BE2C (cell line): ENCODE measurements around the gene UBR3. TPM values are rescaled to one million over a fixed set of nuclear protein-coding genes. Genes with fewer than 3 reads are reported as not detected.

ENCODE experiments used
- DNase-seq: peaks from one replicate; pipeline ENCODE4 v3.0.0-alpha.2; 2020
- H3K27me3 ChIP-seq: fragments of 250-450 bp; sonication (Bioruptor Pico); 2 replicates; pipeline ENCODE4 v1.5.1; 2020; ENCODE audit warnings: mild to moderate bottlenecking
- H3K36me3 ChIP-seq: fragments of 250-450 bp; sonication (Bioruptor Pico); 2 replicates; pipeline ENCODE4 v1.5.1; 2020; ENCODE audit warnings: mild to moderate bottlenecking
- H3K4me1 ChIP-seq: fragments of 250-450 bp; sonication (Bioruptor Pico); 2 replicates; pipeline ENCODE4 v1.5.1; 2020
- H3K4me3 ChIP-seq: 2 replicates; pipeline ENCODE4 v1.5.1; 2011; ENCODE audit warnings: low read depth, low read length
- H3K9me3 ChIP-seq: fragments of 250-450 bp; sonication (Bioruptor Pico); 2 replicates; pipeline ENCODE4 v1.5.1; 2020
- polyA plus RNA-seq: library from polyadenylated mRNA; unstranded; fragments of >200 nt; gene quantifications from one replicate; pipeline ENCODE4 v1.2.1, GENCODE V29; 2012; ENCODE audit warnings: low read depth, missing spikeins; ENCODE audit not compliant: insufficient read length, insufficient read depth
- TF ChIP-seq, protein P1 (sequence below): IDR thresholded peaks from 2 replicates; pipeline ENCODE4 v1.5.1; 2012; ENCODE audit warnings: mild to moderate bottlenecking, low read depth, low read length

Gene UBR3, protein sequence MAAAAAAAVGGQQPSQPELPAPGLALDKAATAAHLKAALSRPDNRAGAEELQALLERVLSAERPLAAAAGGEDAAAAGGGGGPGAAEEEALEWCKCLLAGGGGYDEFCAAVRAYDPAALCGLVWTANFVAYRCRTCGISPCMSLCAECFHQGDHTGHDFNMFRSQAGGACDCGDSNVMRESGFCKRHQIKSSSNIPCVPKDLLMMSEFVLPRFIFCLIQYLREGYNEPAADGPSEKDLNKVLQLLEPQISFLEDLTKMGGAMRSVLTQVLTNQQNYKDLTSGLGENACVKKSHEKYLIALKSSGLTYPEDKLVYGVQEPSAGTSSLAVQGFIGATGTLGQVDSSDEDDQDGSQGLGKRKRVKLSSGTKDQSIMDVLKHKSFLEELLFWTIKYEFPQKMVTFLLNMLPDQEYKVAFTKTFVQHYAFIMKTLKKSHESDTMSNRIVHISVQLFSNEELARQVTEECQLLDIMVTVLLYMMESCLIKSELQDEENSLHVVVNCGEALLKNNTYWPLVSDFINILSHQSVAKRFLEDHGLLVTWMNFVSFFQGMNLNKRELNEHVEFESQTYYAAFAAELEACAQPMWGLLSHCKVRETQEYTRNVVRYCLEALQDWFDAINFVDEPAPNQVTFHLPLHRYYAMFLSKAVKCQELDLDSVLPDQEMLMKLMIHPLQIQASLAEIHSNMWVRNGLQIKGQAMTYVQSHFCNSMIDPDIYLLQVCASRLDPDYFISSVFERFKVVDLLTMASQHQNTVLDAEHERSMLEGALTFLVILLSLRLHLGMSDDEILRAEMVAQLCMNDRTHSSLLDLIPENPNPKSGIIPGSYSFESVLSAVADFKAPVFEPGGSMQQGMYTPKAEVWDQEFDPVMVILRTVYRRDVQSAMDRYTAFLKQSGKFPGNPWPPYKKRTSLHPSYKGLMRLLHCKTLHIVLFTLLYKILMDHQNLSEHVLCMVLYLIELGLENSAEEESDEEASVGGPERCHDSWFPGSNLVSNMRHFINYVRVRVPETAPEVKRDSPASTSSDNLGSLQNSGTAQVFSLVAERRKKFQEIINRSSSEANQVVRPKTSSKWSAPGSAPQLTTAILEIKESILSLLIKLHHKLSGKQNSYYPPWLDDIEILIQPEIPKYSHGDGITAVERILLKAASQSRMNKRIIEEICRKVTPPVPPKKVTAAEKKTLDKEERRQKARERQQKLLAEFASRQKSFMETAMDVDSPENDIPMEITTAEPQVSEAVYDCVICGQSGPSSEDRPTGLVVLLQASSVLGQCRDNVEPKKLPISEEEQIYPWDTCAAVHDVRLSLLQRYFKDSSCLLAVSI (N-terminal part only)
- 4.4 TPM for polyA plus RNA-seq

DNA sequence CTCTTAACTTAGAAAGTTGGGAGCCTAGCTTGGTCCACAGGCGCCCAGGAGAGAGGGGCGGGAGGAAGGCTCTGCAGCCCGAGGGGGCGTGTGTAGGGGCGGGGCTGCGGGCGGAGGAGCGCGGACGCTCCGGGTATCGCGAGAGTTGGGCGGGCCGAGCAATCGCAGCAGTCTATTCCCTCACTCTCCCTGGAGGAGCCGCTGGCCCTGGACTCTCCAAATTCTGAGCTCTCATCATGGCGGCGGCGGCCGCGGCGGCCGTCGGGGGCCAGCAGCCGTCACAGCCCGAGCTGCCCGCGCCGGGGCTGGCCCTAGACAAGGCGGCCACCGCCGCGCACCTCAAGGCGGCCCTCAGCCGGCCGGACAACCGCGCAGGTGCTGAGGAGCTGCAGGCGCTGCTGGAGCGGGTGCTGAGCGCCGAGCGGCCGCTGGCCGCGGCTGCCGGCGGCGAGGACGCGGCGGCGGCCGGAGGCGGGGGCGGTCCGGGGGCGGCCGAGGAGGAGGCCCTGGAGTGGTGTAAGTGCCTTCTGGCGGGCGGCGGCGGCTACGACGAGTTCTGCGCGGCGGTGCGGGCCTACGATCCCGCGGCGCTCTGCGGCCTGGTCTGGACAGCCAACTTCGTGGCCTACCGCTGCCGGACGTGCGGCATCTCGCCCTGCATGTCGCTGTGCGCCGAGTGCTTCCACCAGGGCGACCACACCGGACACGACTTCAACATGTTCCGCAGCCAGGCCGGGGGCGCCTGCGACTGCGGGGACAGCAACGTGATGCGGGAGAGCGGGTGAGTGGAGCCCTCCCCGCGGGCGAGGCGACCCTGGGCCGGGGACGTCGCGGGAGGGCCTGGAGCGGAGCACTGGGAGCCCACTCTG, at the start of gene UBR3:
UBR3 (plus strand) TSS at position 183 of the 869 bp plus-strand sequence; CDS start at position 237, 54 bp downstream.
- DNase-seq = peak; percentile 90
- TF ChIP-seq, protein P1, sequence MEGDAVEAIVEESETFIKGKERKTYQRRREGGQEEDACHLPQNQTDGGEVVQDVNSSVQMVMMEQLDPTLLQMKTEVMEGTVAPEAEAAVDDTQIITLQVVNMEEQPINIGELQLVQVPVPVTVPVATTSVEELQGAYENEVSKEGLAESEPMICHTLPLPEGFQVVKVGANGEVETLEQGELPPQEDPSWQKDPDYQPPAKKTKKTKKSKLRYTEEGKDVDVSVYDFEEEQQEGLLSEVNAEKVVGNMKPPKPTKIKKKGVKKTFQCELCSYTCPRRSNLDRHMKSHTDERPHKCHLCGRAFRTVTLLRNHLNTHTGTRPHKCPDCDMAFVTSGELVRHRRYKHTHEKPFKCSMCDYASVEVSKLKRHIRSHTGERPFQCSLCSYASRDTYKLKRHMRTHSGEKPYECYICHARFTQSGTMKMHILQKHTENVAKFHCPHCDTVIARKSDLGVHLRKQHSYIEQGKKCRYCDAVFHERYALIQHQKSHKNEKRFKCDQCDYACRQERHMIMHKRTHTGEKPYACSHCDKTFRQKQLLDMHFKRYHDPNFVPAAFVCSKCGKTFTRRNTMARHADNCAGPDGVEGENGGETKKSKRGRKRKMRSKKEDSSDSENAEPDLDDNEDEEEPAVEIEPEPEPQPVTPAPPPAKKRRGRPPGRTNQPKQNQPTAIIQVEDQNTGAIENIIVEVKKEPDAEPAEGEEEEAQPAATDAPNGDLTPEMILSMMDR = no peak
- no peaks in the 10 kb centered on the region for H3K4me1 ChIP-seq
- H3K27me3 ChIP-seq = no peaks in the 10 kb centered on the region
- H3K9me3 ChIP-seq = no peaks in the 10 kb centered on the region
- H3K4me3 ChIP-seq = peak within 1 kb of the TSS; percentile 80
- H3K36me3 ChIP-seq = no peaks in the 10 kb centered on the region

DNA sequence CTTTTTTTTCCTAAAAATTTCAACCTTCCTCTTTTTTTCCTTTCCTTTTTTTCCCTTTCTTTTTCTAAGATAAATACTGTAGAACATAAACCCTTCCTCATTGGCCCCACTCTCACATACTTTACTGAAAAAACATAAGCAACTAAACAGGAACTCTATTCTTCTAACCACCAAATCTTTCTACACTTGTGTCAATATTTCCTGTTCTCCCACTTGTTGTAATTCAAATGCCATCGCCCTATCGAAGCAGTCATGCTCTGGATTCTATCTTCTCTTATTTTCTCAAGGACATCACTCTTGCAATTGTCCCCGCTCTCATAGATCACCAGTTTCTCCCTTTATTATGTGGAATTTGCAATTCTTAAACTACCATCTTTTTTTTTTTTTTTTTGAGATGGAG, 48.8 kb upstream of the UBR3 start:
- Histone ChIP-seq H3K4me1 (no peaks in the 10 kb centered on the region), H3K9me3 (no peaks in the 10 kb centered on the region), H3K27me3 (no peaks in the 10 kb centered on the region), H3K36me3 (no peaks in the 10 kb centered on the region), H3K4me3 (no peak overlapping the region)
- TF ChIP-seq, protein P1 = no peak
- no peak for DNase-seq

DNA sequence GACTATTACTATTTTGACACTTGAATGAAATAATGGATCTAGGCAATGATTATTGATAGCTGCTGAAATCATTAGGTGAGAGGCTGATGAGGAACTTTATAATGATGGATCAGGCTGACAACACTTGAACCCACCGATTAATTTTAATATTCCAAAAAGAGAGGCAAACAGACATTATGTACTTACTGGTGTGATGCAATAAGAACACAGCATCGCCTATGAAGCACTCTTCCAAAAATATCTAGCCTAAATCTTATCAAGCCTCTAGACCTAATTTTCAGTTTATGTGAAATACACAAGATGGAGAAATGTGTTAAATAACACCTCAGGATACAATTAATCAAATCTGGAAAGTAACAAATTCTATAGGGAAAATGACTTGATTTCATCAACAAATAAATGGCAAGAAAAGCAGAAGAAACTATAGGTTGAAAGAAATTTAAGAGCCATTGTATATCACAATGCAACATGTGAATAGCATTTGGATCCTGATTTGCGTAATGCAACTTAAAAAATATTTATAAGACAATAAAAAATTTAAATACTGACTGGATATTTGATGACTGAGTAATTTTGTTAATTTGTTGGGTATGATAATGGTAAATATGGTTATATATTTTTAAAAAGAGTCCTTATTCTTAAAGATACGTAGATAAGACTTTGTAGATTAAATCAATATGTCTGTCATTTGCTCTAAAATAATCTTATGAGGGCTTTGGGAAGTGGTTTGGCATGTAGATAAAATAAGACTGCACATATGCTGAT, 45.8 kb upstream of the UBR3 start:
- TF ChIP-seq, protein P1 = no peak
- Histone ChIP-seq H3K9me3 (no peaks in the 10 kb centered on the region), H3K27me3 (no peaks in the 10 kb centered on the region), H3K4me1 (no peaks in the 10 kb centered on the region), H3K36me3 (no peaks in the 10 kb centered on the region), H3K4me3 (no peak overlapping the region)
- DNase-seq = no peak

DNA sequence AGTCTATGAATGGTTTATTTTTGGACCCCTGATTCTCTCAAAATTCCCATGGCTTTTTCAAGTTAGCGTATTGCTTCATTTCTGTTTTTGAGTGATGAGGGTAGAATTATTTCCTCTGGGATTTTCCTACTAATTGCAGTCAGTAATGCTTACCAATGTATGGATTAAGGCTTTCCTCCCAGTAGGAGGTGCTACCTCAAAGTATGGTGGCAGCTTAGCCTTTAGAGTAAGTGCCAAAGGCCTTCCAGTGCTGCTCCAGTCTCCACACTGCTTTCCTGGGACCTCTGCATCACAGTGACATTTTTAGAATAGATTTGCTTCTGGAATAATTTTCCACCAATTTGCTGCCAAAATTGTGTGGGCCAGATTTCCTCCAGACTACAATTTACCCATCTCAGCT, 44.7 kb upstream of the UBR3 start:
- DNase-seq = no peak
- no peaks in the 10 kb centered on the region for H3K4me1 ChIP-seq
- H3K9me3 ChIP-seq = no peaks in the 10 kb centered on the region
- TF ChIP-seq, protein P1 = no peak
- no peaks in the 10 kb centered on the region for H3K27me3 ChIP-seq
- H3K4me3 ChIP-seq = no peak overlapping the region
- no peaks in the 10 kb centered on the region for H3K36me3 ChIP-seq

DNA sequence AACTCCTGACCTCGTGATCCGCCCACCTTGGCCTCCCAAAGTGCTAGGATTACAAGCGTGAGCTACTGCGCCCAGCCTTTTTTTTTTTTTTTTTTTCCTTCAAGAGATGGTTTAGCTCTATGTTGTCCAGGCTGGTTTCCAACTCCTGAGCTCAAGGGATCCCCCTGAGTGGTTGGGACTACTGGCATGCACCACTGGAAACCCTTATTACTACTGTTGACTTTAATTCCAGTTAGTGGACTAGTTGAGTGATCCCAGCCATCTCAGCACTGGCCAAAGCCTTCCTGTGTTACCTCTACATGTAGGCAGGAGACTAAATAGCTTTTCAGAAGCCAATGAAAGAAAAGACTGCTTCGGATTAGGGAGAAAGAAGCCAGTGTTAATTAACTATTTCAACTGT, 36.7 kb upstream of the UBR3 start:
- H3K4me1 ChIP-seq = no peaks in the 10 kb centered on the region
- TF ChIP-seq, protein P1 = no peak
- H3K36me3 ChIP-seq = no peaks in the 10 kb centered on the region
- no peaks in the 10 kb centered on the region for H3K27me3 ChIP-seq
- H3K9me3 ChIP-seq = no peaks in the 10 kb centered on the region
- H3K4me3 ChIP-seq = no peak overlapping the region
- no peak for DNase-seq
